AG04450 (cell line): ENCODE measurements around the gene RRP1B. TPM values are rescaled to one million over a fixed set of nuclear protein-coding genes. Genes with fewer than 3 reads are reported as not detected.

Experiments
- CTCF ChIA-PET: fragments of 300-600, 350-600 bp; formaldehyde crosslinking; extraction: SDS; loops from one replicate; lab custom pipeline; 2022; ENCODE audit warnings: antibody characterized with exemption, inconsistent platforms; lab: Charles Lee
- POLR2A ChIA-PET: fragments of 350-600 bp; formaldehyde crosslinking; extraction: SDS; loops from one replicate; lab custom pipeline; 2021; ENCODE audit warnings: antibody characterized with exemption, inconsistent platforms; lab: Yijun Ruan, JAX
- DNase-seq: peaks from one replicate; pipeline ENCODE4 v3.0.0-alpha.2; 2011; ENCODE audit warnings: low read depth, low spot score
- H3K27ac ChIP-seq: one replicate; pipeline ENCODE4 v1.5.1; 2012; ENCODE audit warnings: low read depth, low read length, control low read depth
- H3K27me3 ChIP-seq: one replicate; pipeline ENCODE4 v1.6.0; 2012; ENCODE audit warnings: low read length; ENCODE audit not compliant: control insufficient read depth, insufficient read depth
- H3K4me3 ChIP-seq: 2 replicates; pipeline ENCODE4 v1.5.1; 2011; ENCODE audit warnings: mild to moderate bottlenecking, low read depth, low read length, control low read depth
- H3K9me3 ChIP-seq: 2 replicates; pipeline ENCODE4 v1.5.1; 2012; ENCODE audit warnings: low read length; ENCODE audit not compliant: control insufficient read depth, insufficient read depth
- CTCF ChIP-seq: IDR thresholded peaks from 2 replicates; pipeline ENCODE4 v1.5.1; 2011; ENCODE audit warnings: low read depth, low read length, control low read depth, inconsistent platforms
- polyA plus RNA-seq: library from polyadenylated mRNA; depleted of rRNA; stranded (reverse); fragments of >200 nt; gene quantifications from 2 replicates; pipeline ENCODE4 v1.2.3, GENCODE V29; 2011

The RRP1B gene
- polyA plus RNA-seq, 1 experiment = 17.4 TPM

- no peak for TF ChIP-seq CTCF
- ChIA-PET CTCF (no interaction called here), POLR2A (interaction anchor here (0.7 kb wide), 1 partner anchor 29 kb away, joined by 4 read pairs; no protein-coding TSS in a partner anchor)
- no peaks in the 10 kb centered on the region for H3K27me3 ChIP-seq
- no peak overlapping the region for H3K27ac ChIP-seq
- H3K4me3 ChIP-seq = no peak overlapping the region
- DNase-seq = no peak
- H3K9me3 ChIP-seq = no peaks in the 10 kb centered on the region; the same call in 1 of the 2 replicates
These were observed 31.9 kb downstream of the RRP1B start for GRCh38 chr21:43691086-43691795.

GRCh38 chr21:43691801-43692200 is 32.4 kb downstream of the RRP1B start:
- TF ChIP-seq CTCF = no peak
- ChIA-PET CTCF (no interaction called here), POLR2A (no interaction called here)
- no peaks in the 10 kb centered on the region; the same call in 1 of the 2 replicates for H3K9me3 ChIP-seq
- no peak overlapping the region for H3K4me3 ChIP-seq
- DNase-seq = no peak
- H3K27ac ChIP-seq = no peak overlapping the region
- H3K27me3 ChIP-seq = no peaks in the 10 kb centered on the region

GRCh38 chr21:43692949-43693348 is 33.6 kb downstream of the RRP1B start:
- H3K27ac ChIP-seq = no peak overlapping the region
- no peak for TF ChIP-seq CTCF
- H3K9me3 ChIP-seq = no peaks in the 10 kb centered on the region; the same call in 1 of the 2 replicates
- H3K27me3 ChIP-seq = no peaks in the 10 kb centered on the region
- ChIA-PET CTCF (no interaction called here), POLR2A (no interaction called here)
- H3K4me3 ChIP-seq = no peak overlapping the region
- no peak for DNase-seq

- Histone ChIP-seq H3K27me3 (no peaks in the 10 kb centered on the region), H3K9me3 (no peaks in the 10 kb centered on the region; the same call in 1 of the 2 replicates), H3K4me3 (no peak overlapping the region), H3K27ac (no peak overlapping the region)
- TF ChIP-seq CTCF = no peak
- ChIA-PET POLR2A (no interaction called here), CTCF (interaction anchor here (0.8 kb wide), 1 partner anchor 34 kb away, joined by 4 read pairs; no protein-coding TSS in a partner anchor)
- no peak for DNase-seq
These were observed 34.6 kb downstream of the RRP1B start for GRCh38 chr21:43693981-43694380.

- no peak overlapping the region for H3K27ac ChIP-seq
- no peak for DNase-seq
- H3K4me3 ChIP-seq = no peak overlapping the region
- no peak for TF ChIP-seq CTCF
- CTCF ChIA-PET = interaction anchor here (0.8 kb wide), 1 partner anchor 34 kb away, joined by 4 read pairs; no protein-coding TSS in a partner anchor
- no peaks in the 10 kb centered on the region for H3K27me3 ChIP-seq
- POLR2A ChIA-PET = no interaction called here
- H3K9me3 ChIP-seq = no peaks in the 10 kb centered on the region; the same call in 1 of the 2 replicates
These were observed 35.2 kb downstream of the RRP1B start for GRCh38 chr21:43694437-43695079.
